Activated CD4-positive, alpha-beta T cell treated with anti-CD3 and anti-CD28 coated beads, Interleukin-2, amount 10 ng/mL, durations not matched to agents 24 days and 14 days (primary cell): ENCODE results near the gene FBXW8. TPM values are rescaled to one million over a fixed set of nuclear protein-coding genes. Genes with fewer than 3 reads are reported as not detected.

ENCODE experiments used
- DNase-seq: peaks from one replicate; pipeline ENCODE4 v3.0.0; 2022
- H3K27ac Mint-ChIP-seq: one replicate; pipeline ENCODE4 v1.8.0; 2022; ENCODE audit warnings: mild to moderate bottlenecking, mixed read lengths
- H3K27me3 Mint-ChIP-seq: one replicate; pipeline ENCODE4 v1.8.0; 2022; ENCODE audit warnings: mixed read lengths
- H3K36me3 Mint-ChIP-seq: one replicate; pipeline ENCODE4 v1.8.0; 2022; ENCODE audit warnings: low read depth, mild to moderate bottlenecking, mixed read lengths
- H3K4me1 Mint-ChIP-seq: one replicate; pipeline ENCODE4 v1.8.0; 2021; ENCODE audit warnings: mixed read lengths
- H3K4me3 Mint-ChIP-seq: one replicate; pipeline ENCODE4 v1.8.0; 2022; ENCODE audit warnings: mild to moderate bottlenecking, moderate library complexity, mixed read lengths
- H3K9me3 Mint-ChIP-seq: one replicate; pipeline ENCODE4 v1.8.0; 2021; ENCODE audit warnings: mixed read lengths
- intact Hi-C: fragments of 100-400 bp; cut with micrococcal nuclease; formaldehyde crosslinking; loops from one replicate; pipeline ENCODE4 v1.15.1; 2023
- total RNA-seq: library from RNA; stranded (reverse); gene quantifications from 2 replicates; pipeline ENCODE4 v1.2.3, GENCODE V29; 2022

FBXW8 gene
- total RNA-seq, 1 donor from 2014 or later = 6.2 TPM

DNA sequence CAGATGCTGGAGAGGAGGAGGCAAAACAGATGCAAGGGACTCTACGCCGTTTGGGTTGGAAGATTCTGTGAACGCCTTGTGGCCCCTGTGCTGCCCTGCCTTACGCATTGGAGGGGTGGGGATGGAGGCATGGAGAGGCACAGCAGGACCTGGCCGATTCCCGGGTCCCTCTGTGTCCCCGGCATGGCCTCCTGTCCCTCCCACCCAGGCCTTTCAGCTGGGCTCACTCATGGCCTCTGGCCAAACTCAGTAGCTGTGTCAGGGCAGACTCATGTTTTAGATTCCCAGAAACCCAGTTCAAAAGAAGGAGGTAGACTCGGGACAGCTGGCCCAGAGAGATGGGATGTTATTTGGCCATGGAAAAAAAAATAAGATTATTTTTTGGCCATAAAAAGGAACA lies 148.4 kb downstream of the FBXW8 start:
- H3K27me3 Mint-ChIP-seq = no peaks in the 10 kb centered on the region
- peaks cover 13% of the 10 kb centered on the region for H3K36me3 Mint-ChIP-seq
- no peak overlapping the region for H3K4me3 Mint-ChIP-seq
- H3K9me3 Mint-ChIP-seq = no peaks in the 10 kb centered on the region
- no peak overlapping the region for H3K27ac Mint-ChIP-seq
- intact Hi-C loops = no loop called here
- DNase-seq = no peak
- H3K4me1 Mint-ChIP-seq = peaks cover 28% of the 10 kb centered on the region

DNA sequence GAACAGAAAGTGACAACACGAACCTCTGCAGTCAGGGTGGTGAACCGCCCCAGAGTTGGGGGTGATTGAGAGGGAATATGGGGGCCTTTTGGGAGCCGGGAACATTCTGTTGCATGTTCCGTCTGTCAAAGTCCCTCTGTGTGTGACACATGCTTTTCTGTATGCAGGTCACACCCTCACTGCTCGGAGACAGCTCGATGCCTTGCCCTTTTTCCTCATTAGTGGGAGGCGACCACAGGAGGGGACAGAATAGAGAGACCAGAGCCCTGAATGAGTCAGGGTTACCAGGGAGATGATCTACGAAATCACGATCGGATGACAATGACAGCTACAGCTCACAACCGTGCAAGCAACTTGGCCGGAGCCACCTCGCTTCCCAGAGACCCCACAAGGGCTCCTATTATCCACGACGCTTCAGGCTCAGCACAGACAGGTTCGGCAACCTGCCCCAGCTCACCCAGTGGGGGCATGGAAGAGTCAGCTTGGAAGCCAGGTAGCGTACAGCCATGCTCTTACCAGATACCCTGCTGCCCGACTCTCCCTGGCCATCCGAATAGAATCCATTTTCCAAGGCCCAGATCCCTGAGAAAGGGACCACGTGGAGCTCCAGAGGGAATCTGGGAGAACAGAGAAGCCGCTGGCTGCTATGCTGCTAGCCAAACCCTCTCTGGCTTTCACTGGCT lies 149.6 kb downstream of the FBXW8 start:
- no peak for DNase-seq
- peaks cover 13% of the 10 kb centered on the region for H3K36me3 Mint-ChIP-seq
- peaks cover 40% of the 10 kb centered on the region for H3K4me1 Mint-ChIP-seq
- H3K4me3 Mint-ChIP-seq = no peak overlapping the region
- H3K27ac Mint-ChIP-seq = no peak overlapping the region
- H3K9me3 Mint-ChIP-seq = no peaks in the 10 kb centered on the region
- intact Hi-C loops = no loop called here
- no peaks in the 10 kb centered on the region for H3K27me3 Mint-ChIP-seq

DNA sequence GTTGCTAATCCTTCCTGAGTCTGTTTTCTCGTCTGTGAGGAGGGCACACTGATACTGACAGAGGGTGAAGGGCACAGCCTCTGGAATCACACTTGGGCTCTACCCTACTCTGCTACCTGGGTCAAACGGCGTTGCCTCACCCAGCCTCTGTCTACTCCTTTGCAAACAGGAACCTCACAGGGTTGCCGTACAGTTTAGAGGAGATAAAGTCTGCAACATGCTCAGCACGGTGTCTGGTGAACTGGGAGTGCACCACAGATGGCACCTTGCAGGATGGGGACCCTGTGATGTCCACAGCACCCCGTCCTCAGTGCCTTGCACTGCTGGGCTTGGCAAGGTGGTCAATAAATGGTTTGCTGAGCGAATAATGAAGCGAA lies 150.2 kb downstream of the FBXW8 start:
- peaks cover 13% of the 10 kb centered on the region for H3K36me3 Mint-ChIP-seq
- no peak overlapping the region for H3K27ac Mint-ChIP-seq

DNA sequence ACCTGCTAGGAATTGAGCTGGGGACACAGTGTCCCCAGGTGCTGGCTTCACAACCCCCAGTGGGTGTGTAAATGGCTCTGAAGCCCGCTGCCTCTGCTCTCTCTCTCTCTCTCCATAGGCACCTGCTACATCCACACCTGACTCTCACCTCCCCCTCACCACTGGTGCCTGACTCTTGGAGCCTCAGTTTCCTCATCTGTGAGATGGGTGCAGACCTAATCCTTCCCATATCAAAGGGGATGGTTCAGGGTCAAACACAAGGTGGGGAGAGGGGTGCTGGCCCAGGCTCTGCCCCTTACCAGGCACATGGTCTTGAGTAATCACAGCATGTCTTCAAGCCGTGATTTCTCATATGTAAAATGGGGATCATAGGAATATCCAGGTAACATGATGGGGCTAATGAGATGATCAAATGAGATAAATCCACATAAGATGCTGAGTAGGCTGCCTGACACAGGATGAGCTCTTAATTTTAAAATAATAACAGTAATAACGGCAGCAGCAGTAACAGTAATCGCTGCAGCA lies 150.9 kb downstream of the FBXW8 start:
- DNase-seq = no peak
- intact Hi-C loops = loop anchor here (2.0 kb wide), 1 partner anchor 37 kb away; the partner anchor contains the start of gene TESC
- Mint-ChIP-seq H3K27me3 (no peaks in the 10 kb centered on the region), H3K36me3 (peaks cover 13% of the 10 kb centered on the region), H3K27ac (no peak overlapping the region), H3K4me1 (peaks cover 48% of the 10 kb centered on the region), H3K9me3 (no peaks in the 10 kb centered on the region), H3K4me3 (no peak overlapping the region)

More for the DNA sequence above, 150.2 kb downstream of the FBXW8 start:
- intact Hi-C loops = no loop called here
- DNase-seq = no peak
- Mint-ChIP-seq H3K4me3 (no peak overlapping the region), H3K27me3 (no peaks in the 10 kb centered on the region), H3K4me1 (peaks cover 44% of the 10 kb centered on the region), H3K9me3 (no peaks in the 10 kb centered on the region)

DNA sequence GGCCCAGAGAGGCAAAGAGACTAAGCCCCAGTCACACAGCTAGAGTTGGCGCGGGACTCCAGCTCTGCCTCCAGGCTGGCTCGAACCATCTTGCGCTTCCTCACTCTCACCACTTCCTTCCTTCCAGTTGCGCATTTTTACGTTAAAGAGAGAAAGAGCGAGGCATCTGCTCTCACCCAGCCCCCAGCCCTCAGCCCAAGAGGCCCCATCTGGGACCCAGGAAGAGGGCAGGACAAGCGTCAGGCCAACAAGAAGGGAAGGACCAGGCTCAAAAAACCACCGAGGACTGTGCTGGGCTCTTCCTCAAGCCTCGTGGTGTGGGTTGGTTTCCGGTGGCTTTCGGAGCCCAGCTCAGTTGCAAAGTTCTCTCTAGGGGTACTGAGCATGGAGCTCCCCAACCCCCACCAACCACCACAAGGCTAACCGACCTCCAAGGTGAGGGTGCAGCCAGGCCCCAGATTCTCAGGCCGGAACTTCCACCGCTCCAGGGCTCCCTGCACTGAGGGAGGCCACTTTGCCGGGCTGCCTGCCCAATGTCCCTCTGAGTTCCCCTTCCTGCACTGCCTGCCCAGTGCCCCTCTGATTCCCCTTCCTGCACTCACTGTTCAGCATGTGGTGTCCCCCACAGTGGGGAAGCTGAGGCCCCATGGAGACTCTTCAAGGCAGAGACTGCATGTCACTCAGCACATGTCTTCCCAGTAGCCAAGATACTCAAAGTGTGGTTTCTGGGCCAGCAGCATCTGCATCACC lies 152.6 kb downstream of the FBXW8 start:
- Mint-ChIP-seq H3K9me3 (no peaks in the 10 kb centered on the region), H3K4me1 (peaks cover 48% of the 10 kb centered on the region), H3K27ac (peak overlapping the region; percentile 94), H3K36me3 (peaks cover 11% of the 10 kb centered on the region), H3K4me3 (peak overlapping the region; percentile 75), H3K27me3 (no peaks in the 10 kb centered on the region)
- intact Hi-C loops = loop anchor here (2.0 kb wide), 1 partner anchor 35 kb away; the partner anchor contains the start of gene TESC
- DNase-seq = peak; percentile 82

DNA sequence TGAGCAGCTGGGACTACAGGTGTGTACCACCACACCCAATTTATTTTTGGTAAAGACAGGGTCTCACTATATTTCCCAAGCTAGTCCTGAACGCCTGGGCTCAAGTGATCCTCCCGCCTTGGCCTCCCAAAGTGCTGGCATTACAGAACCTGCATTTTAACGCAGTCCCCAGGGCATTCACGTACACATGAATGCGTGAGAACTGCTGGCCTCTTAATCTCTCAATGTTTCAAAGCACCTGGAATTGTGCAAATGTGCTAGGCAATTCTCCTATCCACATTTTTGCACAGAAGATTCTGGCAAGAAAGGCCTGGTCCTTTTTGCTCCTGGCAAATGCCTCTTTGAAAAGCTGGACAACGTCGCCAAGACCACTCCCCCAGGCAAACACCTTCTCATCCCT lies 153.3 kb downstream of the FBXW8 start:
- H3K4me3 Mint-ChIP-seq = no peak overlapping the region
- H3K27me3 Mint-ChIP-seq = no peaks in the 10 kb centered on the region
- H3K27ac Mint-ChIP-seq = peak overlapping the region; percentile 22
- no peak for DNase-seq
- no peaks in the 10 kb centered on the region for H3K9me3 Mint-ChIP-seq
- intact Hi-C loops = no loop called here
- peaks cover 48% of the 10 kb centered on the region for H3K4me1 Mint-ChIP-seq
- peaks cover 11% of the 10 kb centered on the region for H3K36me3 Mint-ChIP-seq

DNA sequence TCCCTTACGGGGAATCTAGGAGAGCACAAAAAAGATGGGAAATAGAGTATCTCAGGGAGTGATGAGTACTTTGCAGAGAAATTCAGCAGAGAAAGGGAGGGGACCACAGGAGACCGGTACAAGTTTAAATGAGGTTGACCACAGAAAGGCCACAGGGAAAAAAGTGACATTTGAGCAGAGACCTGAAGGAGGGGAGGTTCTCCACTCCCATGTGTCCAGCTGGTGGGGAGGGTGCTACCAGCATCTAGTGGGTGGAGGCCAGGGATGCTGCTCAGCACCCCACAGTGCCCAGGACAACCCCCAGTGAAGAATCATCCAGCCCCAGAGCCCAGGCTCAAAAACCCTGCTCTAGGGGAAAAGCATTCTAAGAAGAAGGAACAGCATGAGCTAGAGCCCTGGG lies 153.8 kb downstream of the FBXW8 start:
- Mint-ChIP-seq H3K36me3 (peaks cover 10% of the 10 kb centered on the region), H3K27me3 (no peaks in the 10 kb centered on the region), H3K4me1 (peaks cover 48% of the 10 kb centered on the region), H3K9me3 (no peaks in the 10 kb centered on the region), H3K4me3 (no peak overlapping the region), H3K27ac (no peak overlapping the region)
- intact Hi-C loops = no loop called here
- DNase-seq = no peak

DNA sequence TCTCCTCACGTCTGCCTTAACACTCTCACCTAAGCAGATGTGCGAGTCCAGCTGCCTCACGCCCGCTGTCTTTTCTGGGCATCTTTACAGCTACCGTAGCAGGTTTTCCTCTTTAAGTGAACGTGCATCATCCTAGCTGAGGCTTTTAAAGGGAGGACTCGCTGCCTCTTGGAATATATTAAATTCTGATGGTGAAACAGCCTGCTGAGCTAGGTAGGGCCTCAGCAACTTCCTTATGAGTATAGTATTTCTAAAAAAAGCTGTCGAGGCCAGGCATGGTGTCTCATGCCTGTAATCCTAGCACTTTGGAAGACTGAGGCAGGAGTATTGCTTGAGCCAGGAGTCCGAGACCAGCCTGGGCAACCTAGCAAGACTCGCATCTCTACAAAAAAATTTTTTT lies 156.3 kb downstream of the FBXW8 start:
- peaks cover 45% of the 10 kb centered on the region for H3K4me1 Mint-ChIP-seq
- intact Hi-C loops = no loop called here

DNA sequence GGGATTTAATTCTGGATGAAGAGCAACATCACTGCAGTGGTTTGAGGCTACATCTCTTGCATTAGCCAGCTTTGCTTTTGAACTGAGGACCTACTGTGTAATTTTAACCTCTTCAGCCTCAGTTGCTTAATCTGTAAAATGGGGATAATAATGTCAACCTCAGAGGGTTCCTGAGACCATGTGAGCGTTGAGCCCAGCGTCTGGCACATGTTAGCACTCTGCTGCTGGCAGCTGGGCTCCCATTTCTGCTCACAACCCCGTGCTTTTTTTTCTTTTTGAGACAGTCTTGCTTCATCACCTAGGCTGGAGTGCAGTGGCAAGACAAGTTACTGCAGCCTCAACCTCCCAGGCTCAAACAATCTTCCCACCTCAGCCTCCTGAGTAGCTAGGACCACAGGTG lies 156.9 kb downstream of the FBXW8 start:
- H3K27me3 Mint-ChIP-seq = no peaks in the 10 kb centered on the region
- DNase-seq = no peak
- H3K36me3 Mint-ChIP-seq = peaks cover 8% of the 10 kb centered on the region
- H3K9me3 Mint-ChIP-seq = no peaks in the 10 kb centered on the region
- H3K4me3 Mint-ChIP-seq = no peak overlapping the region
- H3K27ac Mint-ChIP-seq = no peak overlapping the region
- intact Hi-C loops = no loop called here
- H3K4me1 Mint-ChIP-seq = peaks cover 42% of the 10 kb centered on the region

More for the DNA sequence above, 156.3 kb downstream of the FBXW8 start:
- Mint-ChIP-seq H3K27me3 (no peaks in the 10 kb centered on the region), H3K9me3 (no peaks in the 10 kb centered on the region), H3K27ac (no peak overlapping the region), H3K4me3 (no peak overlapping the region), H3K36me3 (peaks cover 7% of the 10 kb centered on the region)
- no peak for DNase-seq

DNA sequence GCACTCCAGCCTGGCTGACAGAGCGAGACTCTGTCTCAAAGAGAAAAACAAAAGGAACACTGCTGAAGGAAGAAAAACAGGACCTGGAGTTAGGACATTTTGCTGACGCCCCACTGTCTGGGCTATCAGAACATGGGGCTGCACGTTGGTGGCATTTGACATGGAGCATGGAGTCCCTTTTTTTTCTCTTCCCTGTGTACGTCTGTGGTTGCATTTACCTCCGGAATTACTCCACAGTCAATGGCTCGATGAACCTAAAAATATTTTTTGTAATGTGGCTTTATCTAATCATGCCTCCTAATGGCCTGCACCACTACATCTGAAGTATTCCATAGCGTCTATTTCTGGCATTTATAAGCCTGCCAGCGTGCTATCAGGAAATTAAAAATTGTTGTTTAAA lies 157.7 kb downstream of the FBXW8 start:
- peaks cover 34% of the 10 kb centered on the region for H3K4me1 Mint-ChIP-seq
- intact Hi-C loops = no loop called here
- no peak for DNase-seq
- peaks cover 7% of the 10 kb centered on the region for H3K36me3 Mint-ChIP-seq
- H3K27me3 Mint-ChIP-seq = no peaks in the 10 kb centered on the region
- H3K4me3 Mint-ChIP-seq = no peak overlapping the region
- no peaks in the 10 kb centered on the region for H3K9me3 Mint-ChIP-seq
- no peak overlapping the region for H3K27ac Mint-ChIP-seq

DNA sequence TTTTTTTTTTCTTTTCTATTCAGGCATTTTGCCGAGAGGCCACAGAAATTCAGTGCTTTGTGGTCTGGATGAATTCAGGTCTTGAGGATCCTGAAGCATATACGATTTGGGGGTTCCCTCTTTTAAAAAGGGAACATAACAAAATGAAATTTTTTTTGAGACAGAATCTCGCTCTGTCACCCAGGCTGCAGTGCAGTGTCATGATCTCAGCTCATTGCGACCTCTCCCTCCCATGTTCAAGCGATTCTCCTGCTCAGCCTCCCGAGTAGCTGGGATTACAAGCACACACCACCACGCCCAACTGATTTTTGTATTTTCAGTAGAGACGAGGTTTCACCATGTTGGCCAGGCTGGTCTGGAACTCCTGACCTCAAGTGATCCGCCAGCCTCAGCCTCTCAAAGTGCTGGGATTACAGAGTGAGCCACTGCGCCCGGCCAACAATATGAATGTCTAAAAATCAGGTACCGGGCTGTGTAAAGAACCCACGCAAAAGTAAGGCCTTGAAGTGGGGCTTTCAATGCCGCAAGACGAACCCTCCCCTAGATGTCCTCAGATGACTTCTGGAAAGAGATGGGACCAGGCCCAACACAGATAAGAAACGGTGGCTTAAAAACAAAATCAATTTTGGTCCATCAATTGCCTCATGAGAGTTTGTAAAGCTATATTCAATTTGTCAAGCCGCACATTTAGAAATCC lies 158.5 kb downstream of the FBXW8 start:
- H3K4me1 Mint-ChIP-seq = peaks cover 26% of the 10 kb centered on the region
- peaks cover 7% of the 10 kb centered on the region for H3K36me3 Mint-ChIP-seq
- no peak overlapping the region for H3K27ac Mint-ChIP-seq
- intact Hi-C loops = no loop called here
- H3K27me3 Mint-ChIP-seq = no peaks in the 10 kb centered on the region
- no peak overlapping the region for H3K4me3 Mint-ChIP-seq
- DNase-seq = no peak
- H3K9me3 Mint-ChIP-seq = no peaks in the 10 kb centered on the region

DNA sequence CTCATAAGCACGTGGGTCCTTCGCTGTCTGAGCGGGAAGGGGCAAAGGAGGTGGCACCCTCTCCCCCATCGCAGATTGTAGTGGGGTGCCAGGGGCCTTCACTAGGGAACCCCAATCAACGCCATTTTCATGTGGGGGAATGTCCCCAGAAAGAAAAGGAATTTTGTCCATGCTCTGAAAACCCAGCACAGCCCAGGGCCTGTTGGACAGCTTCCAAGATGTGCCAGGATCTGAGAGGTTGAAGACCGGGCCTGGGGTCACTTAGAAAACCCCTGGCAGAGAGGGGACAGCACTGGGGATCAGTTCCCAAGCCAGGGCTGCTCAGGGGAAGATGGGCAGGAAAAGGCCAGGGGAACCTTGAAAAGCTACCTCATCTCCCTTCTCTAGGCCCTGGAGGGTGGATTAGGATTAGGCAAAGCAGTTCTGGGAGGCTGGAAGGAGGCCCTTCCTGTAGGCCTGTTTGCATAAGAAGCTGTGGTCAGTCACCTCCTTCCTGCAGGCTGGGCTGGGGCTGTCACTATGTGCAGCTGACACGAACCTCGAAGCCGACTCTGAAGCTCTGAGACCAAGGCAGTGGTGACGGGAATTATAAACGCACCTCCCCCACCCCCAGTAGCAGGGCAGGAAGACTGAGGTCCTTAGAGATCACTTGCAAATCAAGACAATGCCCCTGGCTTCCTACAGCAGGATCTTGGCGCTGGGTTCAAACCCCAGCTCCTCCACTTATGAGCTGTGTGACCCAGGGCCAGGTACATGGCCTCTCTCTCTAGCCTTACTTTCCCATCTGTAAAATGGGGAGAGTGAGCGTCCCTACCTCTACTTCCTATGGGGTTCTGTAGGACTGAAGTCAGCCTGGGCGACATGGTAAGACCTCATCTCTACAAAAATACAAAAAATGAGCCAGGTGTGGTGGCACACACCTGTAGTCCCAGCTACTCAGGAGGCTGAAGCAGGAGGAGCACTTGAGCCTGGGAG lies 159.5 kb downstream of the FBXW8 start:
- Mint-ChIP-seq H3K4me1 (peaks cover 16% of the 10 kb centered on the region), H3K27ac (no peak overlapping the region), H3K36me3 (peaks cover 7% of the 10 kb centered on the region), H3K4me3 (no peak overlapping the region), H3K27me3 (no peaks in the 10 kb centered on the region), H3K9me3 (no peaks in the 10 kb centered on the region)
- intact Hi-C loops = no loop called here
- DNase-seq = no peak

DNA sequence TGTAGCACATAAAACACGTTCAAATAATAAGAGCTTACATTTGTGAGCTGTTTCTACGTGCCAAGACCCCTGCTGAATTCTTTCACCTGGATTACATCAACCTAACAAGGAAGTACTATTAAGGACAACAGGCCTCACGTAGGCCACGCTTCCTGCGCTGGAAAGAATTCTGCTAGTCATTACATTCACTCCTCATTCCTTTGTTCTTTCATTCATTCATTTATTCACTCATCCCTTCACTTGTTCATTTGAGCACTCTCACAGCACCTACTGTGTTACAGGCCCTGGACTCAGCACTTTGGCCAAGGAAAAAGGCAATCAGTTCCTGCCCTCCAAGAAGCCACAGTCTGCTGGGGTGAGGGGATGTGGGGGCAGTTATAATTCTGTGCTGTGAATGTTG lies 160.3 kb downstream of the FBXW8 start:
- Mint-ChIP-seq H3K4me3 (no peak overlapping the region), H3K9me3 (no peaks in the 10 kb centered on the region), H3K36me3 (peaks cover 7% of the 10 kb centered on the region), H3K27me3 (no peaks in the 10 kb centered on the region), H3K4me1 (peaks cover 10% of the 10 kb centered on the region), H3K27ac (no peak overlapping the region)
- intact Hi-C loops = no loop called here
- DNase-seq = no peak
